SW480 (cell line): Measurements from ENCODE around the gene SIAH3.
"Not testable (repeated sequence)": the region's sequence is repeated elsewhere in the genome, so short reads cannot be mapped to it uniquely, and the experiment has no call there.

Source experiments
- DNase-seq: peaks from one replicate; pipeline ENCODE4 v3.0.0-alpha.2; 2016; ENCODE audit warnings: low spot score

SIAH3 gene

DNA sequence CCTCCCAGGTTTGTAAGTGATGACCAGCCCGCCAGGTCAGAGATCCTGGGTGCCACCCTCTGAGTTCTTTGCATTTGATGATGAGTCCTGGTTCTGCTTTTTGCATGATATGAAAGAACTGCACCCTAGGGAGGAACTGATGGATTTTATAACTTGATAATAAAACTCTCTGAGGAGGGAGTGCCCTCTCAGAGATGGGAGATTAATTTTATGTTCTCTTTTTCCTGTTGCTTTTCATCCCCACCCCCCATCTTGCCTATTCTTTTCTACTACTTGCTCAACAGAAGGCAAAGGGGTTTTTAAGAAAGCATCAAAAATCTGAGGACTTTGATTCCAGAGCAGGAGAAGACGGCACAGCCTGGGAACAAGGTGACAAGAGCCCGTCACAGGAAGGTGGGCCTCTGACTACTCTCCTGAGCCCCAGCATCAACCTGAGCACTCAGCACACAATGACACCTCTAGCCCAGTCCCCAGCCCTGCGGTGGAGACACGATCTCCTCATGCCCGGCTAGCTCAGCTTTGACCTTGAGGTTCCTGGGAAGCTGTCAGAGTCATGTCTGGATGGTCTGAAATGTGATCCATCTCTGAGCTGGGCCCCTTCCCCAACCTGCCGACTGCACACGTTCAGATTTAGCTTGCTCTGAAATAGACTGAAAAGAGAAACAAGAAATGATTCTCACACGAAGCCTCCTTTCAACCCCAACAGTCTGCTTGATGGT is 69.1 kb downstream of the SIAH3 start:
- DNase-seq, result no peak

DNA sequence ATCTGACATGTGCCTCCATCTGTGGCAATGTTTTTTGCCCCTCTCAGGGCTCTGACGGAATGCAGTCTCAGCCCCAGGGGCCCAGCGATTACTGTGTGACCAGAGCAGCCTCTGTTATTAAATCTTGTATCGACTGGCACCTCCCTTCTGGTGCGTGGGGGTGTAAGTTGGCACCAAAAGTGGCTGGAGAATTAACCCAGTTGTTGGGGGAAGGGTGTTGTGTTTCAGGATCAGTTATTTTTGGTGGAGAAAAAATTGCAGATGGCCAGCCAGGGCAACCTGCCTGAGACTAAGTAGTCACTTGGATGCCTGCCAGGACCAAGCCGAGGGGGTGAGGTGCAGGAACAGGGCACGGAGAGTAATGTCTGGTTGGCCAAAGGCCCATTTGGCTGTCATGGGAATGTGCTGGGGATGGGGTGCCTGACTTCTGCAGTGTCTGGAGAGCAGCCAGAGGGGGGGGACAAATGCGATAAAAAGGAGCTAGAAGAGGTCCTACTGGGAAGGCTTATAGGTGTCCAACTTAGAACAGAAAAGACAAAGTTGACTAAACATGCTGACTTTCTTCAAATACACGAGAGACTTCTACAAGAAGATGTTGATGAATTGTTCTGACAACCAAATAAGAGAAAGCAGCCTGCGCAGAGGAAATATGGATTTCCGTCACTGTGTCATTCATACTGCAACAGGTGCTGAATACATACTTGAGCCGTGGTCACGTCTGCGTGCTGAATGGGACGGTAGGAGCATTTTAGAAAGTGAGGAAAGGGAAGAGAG is 69.8 kb downstream of the SIAH3 start:
- no peak for DNase-seq

DNA sequence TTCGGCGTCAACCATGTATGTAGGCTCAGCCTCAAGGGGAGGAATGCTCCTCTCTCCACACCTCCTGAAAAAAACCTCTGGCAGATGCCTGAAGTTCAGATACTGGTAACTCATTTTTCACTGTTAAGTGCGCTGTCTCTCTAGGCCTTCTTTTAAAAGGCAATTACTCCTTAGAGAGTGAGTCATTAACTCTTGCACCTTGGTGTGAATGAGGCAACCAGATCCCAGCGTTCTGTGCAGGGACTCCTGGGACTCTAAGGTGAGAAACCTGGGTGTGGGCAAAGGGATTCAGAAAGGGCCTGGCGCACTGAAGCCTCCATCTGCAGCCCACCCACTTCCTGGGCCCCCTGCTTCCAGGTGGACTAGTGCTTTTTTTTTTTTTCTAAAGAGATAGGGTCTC is 71.7 kb downstream of the SIAH3 start:
- no peak for DNase-seq

DNA sequence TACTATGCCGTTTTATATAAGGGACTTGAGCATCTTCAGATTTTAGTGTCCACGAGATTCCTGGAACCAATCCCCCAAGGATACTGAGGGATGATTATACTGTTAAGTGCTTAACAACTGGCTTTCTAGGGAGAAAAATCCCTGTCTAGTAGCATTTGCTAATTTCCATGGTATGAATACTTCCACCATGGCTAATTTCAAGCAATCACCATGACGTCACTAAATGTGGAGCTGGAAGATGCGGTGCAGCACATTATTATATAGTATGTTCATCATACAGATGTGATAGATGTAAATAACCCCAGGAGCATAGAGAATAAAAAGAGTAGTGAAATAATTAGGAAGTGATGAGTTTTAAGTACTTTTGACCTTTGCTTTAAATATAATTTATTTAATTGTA is 72.7 kb downstream of the SIAH3 start:
- DNase-seq, result no peak

DNA sequence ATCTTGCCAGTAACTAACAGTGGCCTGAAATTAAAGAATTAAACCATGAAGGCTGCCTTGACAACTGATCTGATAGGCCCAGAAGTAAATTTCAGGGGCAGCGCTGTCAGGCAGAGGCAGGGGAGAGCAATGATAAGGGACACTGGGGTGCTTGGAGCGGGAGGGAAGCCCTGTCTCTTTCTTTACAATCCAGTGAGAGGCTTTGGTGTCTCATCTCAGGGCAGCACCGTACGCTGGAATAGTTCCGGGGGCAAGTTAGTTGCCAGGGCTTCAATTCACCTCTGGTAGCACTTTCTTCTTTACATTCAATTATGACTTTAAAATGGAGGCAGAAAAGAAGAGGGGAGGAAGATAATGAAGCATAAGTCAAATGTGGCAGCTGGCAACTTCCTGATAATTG is 74.8 kb downstream of the SIAH3 start:
- no peak for DNase-seq

DNA sequence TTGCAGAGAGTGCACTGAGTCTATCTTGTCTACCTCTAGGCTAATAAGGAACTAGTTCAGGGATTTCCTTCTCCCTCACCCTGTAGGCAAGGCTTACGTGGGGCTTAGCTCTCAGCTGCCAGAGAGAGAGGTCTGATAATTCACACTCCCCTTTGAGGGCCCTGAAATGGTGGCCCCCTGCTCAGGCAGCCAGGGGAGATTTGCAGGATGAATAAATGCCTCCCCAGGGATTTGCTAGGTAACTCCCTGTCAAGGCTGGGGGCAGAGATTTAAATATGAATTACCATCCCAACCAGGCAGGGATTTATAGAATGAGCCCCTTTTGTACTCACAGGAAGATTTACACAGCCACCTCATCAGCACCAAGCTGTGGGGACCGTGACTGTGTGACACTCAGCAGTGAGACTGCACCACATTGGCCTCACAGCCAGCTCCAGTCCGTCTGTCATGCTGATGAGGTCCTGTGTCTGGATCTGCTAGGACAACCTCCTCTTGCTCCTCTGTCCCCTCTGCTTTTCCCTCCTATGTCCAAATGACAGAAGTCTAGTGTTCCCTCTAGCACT is 76.1 kb downstream of the SIAH3 start:
- no peak for DNase-seq

DNA sequence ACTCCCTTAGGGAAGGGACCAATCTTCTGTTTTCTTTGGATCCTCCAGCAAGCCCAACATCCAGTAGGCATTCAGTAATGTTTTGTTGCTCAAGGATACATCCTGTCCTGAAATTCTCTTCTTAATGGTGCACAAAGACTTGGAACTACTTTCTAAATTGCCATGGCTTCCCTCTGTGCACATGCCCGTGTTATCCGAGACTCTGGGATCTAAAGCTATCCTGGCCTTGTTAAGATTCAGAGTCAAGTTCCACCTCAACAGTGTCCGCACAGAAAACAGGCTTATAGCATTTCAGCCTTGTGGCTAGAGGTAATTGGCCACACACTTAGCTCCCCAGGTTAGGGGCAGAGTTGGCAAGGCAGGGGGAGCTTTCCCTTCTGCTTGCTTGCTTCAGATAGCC is 77.6 kb downstream of the SIAH3 start:
- no peak for DNase-seq

DNA sequence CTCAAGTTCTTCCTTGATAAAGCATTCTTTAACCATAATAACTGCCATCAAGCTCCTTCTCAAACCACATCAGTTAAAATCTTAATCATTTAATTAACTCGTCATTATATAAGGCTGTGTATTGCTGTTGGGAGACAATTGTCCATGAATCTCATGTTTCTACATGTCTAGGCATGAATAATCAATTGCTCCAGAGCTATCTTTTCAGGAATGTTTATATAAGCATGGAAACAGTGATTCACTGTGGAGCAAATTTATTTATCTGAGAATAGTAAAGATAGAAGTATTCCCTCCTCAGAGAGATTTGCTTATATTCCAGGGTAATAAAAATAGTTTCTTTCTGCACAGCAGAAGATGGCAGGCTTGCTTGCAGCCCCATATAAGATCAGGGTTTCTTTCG is 78.3 kb downstream of the SIAH3 start:
- no peak for DNase-seq

DNA sequence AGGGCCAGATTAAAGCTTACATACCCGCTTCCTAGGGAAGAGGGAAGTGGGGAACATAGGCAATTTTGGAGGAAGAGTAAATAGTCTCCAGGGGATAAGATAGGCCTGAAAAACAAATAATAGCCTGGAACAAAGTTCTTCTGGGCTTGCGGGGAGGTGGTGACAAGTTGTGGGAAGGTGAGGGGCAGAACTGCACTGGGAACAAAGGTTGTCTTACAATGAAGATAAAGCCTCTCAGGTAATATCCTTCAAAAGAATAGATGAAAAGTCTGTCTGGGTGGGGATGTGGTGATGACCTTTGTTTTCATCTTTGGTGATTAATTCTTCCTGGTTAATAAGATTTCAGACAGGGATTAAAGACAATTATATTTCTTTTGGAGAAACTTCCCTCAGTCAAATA is 80.7 kb downstream of the SIAH3 start:
- no peak for DNase-seq

DNA sequence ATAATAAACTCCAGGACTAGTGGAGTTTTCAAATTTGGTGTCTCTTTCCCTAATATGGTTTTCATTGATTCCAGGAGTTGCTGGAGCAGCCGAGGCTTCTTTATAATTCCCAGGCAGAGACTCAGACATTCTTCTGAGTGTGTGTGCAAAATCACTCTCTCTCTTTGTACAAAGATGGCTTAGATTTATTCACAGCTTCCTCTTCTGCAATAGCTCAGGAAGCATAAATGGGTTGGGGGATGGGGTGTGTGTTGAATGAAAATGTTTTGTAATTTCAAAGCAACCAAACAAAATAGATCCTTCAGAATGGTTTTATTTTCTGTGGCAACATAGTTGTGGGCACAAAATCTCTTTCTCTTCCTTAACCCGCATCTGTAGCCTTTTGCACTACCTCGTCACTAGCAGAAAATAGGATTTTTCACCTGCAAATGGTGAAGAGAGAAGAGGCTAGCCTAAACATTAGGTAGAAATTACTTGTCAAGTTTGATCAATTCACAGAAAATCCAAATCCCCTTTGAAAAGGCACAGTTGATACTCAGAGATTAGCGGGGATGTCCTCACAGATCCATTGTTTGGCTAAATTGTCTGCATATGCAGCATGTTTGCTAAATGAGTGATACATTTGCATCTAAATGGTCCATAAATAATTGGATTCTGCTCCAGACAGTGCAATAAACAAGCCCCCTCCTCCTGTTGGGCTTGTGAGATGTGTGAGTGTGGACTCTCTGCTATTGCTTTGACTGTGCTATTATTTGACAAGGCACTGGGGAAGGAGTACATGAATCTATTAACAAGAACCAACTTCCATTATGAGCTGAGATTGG is 82.7 kb downstream of the SIAH3 start:
- no peak for DNase-seq

DNA sequence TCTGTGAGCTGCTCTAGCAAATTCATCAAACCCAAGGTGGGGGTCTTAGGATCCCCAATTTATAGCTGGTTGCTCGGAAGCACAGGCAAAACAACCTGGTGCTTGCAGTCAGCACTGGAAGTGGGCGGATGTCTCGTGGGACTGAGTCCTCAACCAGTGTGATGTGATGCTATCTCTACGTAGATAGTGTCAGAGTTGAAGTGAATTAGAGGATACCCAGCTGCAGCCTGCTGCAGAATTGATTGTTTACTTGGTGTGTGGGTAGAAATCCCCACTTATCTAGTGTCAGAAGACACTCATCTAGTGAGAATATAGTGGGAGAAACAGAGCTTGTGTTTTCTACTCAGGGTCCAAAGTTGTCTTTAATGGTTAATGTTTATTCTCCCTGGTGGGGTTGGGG is 86.1 kb downstream of the SIAH3 start:
- DNase-seq, result no peak

DNA sequence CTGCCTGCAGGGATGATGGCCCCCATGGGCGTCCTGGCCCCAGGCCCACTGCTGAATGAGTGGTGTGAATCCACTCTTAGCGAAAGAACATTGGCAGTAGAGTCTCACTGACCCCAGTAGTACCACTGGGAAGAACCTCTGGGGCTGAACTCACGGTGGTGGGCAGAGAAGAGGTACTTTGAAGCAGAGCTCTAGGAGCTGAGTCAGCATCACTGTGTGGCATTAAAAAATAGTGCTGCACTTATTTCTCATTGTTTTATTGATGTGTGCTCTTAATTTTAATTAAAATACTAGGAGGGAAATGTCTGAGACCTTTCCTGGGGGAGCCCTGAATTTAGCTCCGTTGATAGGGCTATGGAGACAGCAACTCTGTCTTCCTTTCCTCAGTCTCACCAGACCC is 88.1 kb downstream of the SIAH3 start:
- DNase-seq, result no peak

DNA sequence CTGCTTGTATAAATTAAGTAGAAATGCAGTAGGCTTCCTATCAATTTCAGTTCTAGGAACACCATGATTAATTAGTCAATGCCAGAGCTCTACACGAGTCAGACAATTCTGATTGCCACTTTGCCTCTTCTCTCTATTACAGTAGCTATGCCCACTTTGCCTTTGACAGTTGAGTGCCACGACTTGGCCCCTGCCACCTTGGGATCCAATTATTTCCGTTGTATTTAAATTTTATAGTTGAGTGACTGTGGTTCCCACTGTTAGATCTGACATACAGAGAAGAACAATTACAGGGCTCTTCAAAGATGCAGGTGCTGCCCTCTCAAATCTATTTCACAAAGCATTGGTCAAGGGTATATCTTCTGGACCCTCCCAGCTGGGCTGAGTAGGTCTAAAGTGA is 94.0 kb downstream of the SIAH3 start:
- not testable (repeated sequence) for DNase-seq

DNA sequence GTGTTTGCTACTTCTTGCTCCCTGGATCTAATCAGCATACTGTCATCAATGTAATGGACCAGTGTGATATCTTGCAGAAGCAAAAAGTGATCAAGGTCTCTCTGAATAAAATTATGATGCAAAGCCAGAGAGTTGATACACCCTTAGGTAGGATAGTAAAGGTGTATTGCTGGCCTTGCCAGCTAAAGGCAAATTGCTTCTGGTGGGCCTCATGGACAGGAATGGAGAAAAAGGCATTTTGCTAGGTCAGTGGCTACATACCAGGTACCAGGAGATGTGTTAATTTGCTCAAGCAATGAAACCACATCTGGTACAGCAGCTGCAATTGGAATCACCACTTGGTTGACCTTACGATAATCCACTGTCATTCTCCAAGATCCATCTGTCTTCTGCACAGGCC is 95.1 kb downstream of the SIAH3 start:
- not testable (repeated sequence) for DNase-seq

DNA sequence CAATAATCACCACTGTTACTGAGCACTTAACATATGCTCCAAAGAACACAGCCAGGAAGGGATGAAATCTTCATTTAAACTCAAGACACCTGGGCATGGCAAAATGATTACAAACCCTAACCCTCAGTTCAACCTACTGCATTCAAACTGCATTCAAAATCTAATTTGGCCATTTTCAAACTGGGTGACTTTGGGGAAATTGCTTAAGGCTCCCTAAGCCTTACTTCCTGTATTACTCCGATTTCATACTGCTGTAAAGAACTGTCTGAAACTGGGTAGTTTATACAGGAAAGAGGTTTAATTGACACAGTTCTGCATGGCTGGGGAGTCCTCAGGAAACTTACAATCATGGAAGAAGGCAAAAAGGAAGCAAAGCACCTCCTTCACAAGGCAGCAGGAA is 99.0 kb downstream of the SIAH3 start:
- no peak for DNase-seq

DNA sequence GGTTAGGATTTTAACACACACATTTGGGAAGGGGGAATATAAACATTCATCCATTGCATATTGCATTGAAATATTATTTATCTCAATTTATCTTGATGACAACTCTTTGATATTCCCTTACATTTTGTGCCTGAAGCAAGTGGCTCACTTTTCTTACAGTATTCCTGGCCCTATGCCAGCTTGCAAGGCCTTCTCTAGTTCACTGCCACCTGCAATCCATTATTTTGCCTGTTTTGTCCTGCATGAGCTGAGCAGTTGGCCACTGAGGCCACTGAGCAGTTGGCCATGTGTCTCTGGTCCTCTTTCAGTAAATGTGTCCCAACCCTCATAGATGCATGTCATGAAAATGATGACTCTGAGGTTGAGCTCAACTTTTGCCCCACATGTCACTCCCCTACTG is 99.7 kb downstream of the SIAH3 start:
- DNase-seq, result no peak

DNA sequence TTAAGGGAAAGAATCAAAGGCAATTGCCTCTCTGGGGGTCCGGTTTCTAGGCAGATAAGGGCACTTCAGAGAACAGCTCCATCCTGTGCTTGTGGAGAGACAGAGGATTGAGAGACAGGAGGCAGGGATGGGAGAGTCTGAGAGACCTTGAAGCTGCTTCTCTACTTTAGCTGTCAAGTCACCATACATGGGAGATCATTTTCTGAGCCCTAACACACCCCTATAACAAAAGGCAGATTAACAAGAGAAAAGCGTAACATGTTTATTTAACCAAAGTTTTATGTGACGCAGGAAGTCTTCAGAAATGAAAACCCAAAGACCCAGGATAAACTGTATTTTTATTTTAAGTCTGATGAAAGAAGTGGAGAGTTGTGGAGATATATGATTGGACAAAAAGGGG is 101.0 kb downstream of the SIAH3 start:
- no peak for DNase-seq

DNA sequence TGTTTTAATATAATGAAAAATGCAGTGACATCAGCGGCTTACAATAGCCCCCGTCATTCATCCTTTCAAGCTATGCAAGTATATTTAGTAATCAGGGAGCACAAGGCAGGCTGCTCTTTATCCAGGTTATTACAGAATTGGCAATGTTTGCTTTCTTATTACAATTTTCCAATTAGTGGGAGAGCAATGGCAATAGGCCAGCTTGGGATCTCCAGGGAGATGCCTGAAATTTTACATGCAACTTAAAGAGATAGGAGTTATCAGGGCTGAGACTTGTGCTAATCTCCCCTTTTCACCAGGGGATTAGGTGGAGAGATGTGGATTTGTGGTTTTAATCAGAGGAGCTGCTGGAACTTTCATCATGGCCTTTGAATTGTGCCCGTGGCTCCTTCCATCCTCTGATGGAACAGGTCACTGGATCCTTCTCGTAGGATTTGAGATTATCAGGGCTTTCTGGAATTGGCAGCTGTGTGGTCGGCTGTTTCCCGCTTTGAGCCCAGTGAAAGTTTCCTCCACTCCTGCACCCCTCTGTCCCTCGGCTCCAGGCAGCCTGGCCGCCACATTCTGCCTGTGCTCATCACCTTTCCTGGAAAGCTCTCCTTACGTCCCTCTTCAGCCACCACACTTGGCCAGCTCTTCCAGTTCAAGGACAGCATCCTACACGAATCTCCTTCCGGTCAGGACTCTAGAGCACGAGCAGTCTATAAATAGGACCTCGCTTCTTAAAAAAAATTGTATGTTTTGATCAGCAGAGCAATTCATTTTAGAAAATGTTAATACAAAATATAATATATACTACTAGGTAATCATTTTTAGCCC is 102.4 kb downstream of the SIAH3 start:
- DNase-seq, result no peak

DNA sequence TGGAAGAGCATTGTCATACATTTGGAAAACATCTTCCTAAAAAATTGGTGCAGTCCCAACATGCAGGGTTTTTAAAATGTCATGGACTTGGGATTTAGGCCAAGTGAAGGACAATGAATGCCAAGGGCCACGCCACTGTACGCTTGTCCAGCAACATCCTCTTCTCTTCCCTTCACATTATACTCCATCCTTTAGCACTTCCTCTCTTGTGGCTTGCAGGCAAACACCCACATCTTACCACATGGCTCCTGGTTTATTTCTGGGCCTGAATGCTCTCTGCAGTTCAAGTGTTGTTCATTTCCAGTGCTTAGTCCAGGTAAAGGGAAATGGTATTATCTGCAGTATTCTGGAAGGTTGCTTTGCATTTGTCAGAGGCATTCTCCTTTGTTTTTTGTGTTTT is 104.5 kb downstream of the SIAH3 start:
- DNase-seq, result no peak

DNA sequence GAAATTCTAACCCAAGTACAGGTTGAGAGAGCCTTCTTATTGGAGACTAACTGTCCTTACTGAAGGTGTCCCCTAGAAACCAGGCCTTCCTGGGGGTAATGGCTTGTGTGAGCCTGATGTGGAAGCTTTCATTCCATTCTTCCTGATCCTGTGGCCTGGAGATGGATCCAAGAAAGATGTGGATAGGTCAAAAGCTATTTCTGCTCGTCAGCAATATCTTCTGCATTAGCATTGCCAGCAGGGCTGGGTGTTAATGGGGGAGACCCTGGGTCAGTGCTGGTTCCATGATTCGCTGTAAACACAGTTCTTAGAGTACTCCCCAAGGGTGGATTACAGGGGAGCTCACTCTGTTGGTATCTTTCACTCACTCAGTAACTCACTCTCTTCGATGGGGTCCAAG is 106.6 kb downstream of the SIAH3 start:
- DNase-seq, result no peak

DNA sequence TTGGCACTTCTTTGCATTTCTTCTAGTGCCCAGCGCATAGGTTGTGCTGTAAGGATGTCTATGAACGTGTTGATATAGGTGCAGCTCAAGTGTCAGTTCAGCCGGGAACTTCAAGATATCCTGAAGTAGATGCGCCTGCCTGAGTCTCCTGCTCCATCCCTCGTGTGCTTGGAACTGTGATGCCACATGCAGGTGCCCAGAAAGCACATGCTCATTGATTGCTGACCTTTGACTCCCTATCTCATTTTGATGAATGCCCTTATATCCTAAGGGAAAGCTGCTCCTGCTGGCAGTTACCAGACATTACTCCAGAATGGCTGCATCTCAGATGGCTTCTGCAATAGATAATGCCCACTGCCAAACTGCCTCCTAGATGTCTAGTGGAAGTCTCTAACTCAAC is 108.6 kb downstream of the SIAH3 start:
- DNase-seq, result no peak

DNA sequence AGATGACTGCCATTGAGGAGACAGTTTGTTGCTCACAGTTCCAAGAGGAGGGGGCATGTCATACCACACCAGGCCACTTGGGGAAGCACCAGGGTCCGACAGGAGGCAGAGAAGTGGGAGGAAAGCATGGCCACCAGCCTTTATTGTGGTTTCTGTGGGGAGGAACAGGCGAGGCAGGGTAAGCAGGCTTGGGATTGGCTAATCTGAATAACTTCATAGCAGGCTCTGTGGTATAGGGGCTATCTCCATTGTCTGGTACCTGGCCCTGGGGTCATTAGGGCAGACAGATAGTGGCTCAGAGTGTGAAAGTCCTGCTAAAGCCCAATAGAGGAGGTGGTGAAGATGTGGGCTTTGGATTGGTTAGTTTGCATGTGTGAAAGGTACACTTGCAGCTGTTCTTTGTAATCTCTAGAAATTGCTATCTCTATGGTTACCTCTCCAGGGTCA is 114.0 kb downstream of the SIAH3 start:
- DNase-seq, result peak; percentile 8
